HL-60 (cell line): ENCODE measurements around the gene SCUBE2.

Experiments
- DNase-seq, 2 experiments: peaks; one replicate each; pipeline ENCODE4 v3.0.0-alpha.2; 2010 to 2020; ENCODE audit warnings: low read depth in 1 of 2, low spot score in 1 of 2
- H3K27ac ChIP-seq: fragments of 250-450 bp; sonication (Bioruptor Pico); replicated peaks from 2 replicates; pipeline ENCODE4 v1.5.1; 2020; ENCODE audit warnings: mild to moderate bottlenecking, moderate library complexity
- H3K27me3 ChIP-seq: fragments of 250-450 bp; sonication (Bioruptor Pico); 2 replicates; pipeline ENCODE4 v1.5.1; 2021; ENCODE audit warnings: mild to moderate bottlenecking, moderate library complexity; ENCODE audit not compliant: insufficient read depth, poor library complexity, severe bottlenecking
- H3K4me3 ChIP-seq: replicated peaks from 2 replicates; pipeline ENCODE4 v1.5.1; 2011; ENCODE audit warnings: mild to moderate bottlenecking, control low read depth, low read length; ENCODE audit not compliant: insufficient read depth
- CTCF ChIP-seq: IDR thresholded peaks from one replicate; pipeline ENCODE4 v1.5.1; 2011; ENCODE audit warnings: low read length, control low read depth, inconsistent platforms; ENCODE audit not compliant: insufficient read depth
- GABPA ChIP-seq: IDR thresholded peaks from 2 replicates; pipeline ENCODE4 v1.6.1; 2012; ENCODE audit warnings: low read depth
- POLR2AphosphoS5 ChIP-seq: IDR thresholded peaks from 2 replicates; pipeline ENCODE4 v1.6.1; 2012; ENCODE audit warnings: low read depth
- REST ChIP-seq: IDR thresholded peaks from 2 replicates; pipeline ENCODE4 v1.6.1; 2012; ENCODE audit warnings: low read depth; ENCODE audit not compliant: insufficient replicate concordance
- SPI1 ChIP-seq: IDR thresholded peaks from 2 replicates; pipeline ENCODE4 v1.6.1; 2012; ENCODE audit warnings: low read depth, mild to moderate bottlenecking, borderline replicate concordance

SCUBE2 gene

DNA sequence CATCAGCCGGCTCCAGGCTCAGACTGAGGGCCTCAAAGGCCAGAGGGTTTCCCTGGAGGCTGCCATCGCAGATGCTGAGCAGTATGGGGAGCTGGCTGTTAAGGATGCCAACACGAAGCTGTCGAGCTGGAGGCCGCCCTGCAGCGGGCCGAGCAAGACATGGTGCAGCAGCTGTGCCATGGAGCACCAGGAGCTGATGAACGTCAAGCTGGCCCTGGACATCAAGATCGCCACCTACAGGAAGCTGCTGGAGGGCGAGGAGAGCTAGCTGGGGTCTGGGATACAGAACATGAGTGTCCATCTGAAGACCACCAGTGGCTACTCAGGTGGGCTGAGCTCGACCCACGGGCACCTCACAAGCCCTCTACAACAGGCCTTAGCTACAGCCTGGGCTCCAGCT is 4.0 kb upstream of the SCUBE2 start:
- Histone ChIP-seq H3K27ac (no peak overlapping the region), H3K4me3 (no peak overlapping the region), H3K27me3 (peaks cover 13% of the 10 kb centered on the region)
- no peak for DNase-seq
- TF ChIP-seq CTCF (peak; percentile 37), GABPA (no peak)

GRCh38 chr11:9094420-9094819 is 3.0 kb upstream of the SCUBE2 start:
- Histone ChIP-seq H3K27me3 (peaks cover 22% of the 10 kb centered on the region), H3K27ac (no peak overlapping the region), H3K4me3 (no peak overlapping the region)
- no peak for DNase-seq
- TF ChIP-seq CTCF (no peak), REST (no peak), POLR2AphosphoS5 (no peak), SPI1 (no peak), GABPA (no peak)

DNA sequence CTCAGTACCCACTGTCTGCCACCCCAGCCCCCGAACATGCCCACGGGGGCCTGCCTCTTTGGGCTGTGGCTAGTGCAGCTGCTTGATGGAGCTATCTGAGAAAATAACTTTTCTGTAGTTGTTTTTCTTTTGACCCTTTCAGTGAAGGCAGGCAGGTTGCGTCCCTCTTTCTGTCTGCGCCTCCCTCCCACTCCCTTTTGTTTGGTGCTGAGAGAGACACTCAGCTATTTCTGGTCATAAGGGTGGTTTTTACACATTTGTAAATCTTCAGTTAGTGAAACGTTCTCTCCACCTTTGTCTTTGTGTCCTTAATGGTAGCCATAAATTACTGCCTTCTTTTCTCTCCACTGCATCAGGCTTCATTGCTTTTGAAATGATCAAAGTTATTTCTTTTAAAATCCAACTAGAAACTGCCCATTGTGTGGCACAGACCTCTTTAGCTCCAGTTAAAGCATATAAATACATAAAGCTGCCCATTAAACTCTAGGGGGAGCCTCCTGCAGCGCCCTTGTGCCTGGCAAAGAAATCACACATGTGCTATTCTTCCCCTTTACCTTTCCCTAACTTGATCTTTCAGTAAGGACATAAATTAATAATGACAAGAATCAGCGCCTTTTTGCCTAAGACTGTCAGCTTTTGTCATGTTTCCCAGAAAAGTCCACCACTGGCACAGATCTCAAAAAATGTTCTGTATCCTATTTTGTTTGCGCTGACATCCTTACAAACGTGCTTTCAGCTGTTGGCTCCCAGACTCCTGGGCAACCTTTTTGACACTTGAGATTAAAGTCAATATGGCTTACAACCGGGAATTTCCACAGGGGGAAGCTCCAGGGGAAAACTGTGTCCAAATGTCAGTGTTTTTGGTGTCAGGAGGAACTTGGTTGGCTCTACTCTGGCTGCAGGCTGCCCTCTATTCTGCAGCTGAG is 1.7 kb upstream of the SCUBE2 start:
- peak in 1 of 2 experiments; percentile 22 for DNase-seq
- TF ChIP-seq REST, result no peak
- no peak for TF ChIP-seq CTCF
- TF ChIP-seq GABPA, result no peak
- no peak for TF ChIP-seq POLR2AphosphoS5
- no peak for TF ChIP-seq SPI1
- Histone ChIP-seq H3K27me3 (peaks cover 32% of the 10 kb centered on the region), H3K4me3 (no peak overlapping the region), H3K27ac (no peak overlapping the region)
